HL-60/S4 treated with retinoic acid at 250 ng/mL for 4 days and 3 days (cell line): ENCODE measurements around the gene SCAMP2.
"Not testable (repeated sequence)": the region's sequence is repeated elsewhere in the genome, so short reads cannot be mapped to it uniquely, and the experiment has no call there.

Experiments used
- in situ Hi-C: fragments of 300-500 bp; cut with MboI; formaldehyde crosslinking; loops from 2 replicates; pipeline ENCODE4 v1.7.0; 2022; ENCODE audit warnings: low sequenced_read_pairs

Gene SCAMP2, protein sequence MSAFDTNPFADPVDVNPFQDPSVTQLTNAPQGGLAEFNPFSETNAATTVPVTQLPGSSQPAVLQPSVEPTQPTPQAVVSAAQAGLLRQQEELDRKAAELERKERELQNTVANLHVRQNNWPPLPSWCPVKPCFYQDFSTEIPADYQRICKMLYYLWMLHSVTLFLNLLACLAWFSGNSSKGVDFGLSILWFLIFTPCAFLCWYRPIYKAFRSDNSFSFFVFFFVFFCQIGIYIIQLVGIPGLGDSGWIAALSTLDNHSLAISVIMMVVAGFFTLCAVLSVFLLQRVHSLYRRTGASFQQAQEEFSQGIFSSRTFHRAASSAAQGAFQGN

GRCh38 chr15:74873036-74873755, at the start of gene SCAMP2:
SCAMP2 (minus strand) TSS chr15:74873365; CDS start chr15:74873255, 110 bp downstream.
- in situ Hi-C loops: no loop called here

DNA sequence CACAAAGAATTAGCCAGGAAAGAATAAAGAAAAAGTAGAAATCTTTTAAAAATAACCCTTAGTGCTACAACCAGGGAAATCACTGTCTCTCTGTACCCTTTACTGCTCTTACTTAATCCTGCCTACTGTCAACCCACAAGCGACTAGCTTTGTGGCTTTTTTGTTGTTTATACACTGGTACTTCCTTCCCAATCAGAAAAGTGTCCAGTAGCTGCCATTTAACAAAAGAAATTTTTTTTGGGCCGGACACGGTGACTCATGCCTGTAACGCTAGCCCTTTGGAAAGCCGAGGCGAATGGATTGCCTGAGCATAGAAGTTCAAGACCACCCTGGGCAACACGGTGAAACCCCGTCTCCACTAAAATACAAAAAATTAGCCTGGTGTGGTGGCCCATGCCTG, 47.3 kb upstream of the SCAMP2 start:
- in situ Hi-C loops: no loop called here

DNA sequence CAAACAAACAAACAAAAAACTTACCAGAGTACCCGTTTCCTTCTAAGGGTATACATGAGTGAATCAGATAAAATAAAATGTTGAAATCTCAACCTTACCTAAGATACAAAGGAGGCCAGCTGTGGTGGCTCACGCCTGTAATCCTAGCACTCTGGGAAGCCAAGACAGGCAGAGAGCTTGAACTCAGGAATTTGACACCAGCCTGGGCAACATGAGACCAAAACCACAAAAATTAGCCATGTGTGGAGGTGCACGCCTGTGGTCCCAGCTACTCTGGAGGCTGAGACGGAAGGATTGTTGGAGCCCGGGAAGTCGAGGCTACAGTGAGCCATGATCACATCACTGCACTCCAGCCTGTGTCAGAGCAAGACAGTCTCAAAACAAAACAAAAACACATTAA, 44.5 kb upstream of the SCAMP2 start:
- in situ Hi-C loops: no loop called here

GRCh38 chr15:74913799-74914198, 40.6 kb upstream of the SCAMP2 start:
- in situ Hi-C loops: not testable (repeated sequence)

DNA sequence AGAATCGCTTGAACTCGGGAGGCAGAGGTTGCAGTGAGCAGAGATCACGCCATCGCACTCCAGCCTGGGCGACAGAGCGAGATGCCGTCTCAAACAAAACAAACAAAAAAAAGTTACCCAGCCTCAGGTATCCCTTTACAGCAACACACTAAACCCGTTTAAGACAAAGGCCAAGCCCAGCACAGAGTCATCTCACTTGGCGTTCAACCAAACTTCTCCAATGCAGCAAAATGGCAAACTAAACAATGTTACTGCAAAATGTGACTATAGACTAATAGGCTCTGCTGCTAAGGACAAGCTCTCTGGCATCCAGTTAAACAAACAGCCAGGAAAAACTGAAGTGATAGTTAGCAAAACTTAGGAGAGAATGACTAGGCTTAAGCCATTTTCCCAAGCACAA, 39.9 kb upstream of the SCAMP2 start:
- in situ Hi-C loops: no loop called here

GRCh38 chr15:74908635-74909034, 35.5 kb upstream of the SCAMP2 start:
- in situ Hi-C loops: no loop called here

- in situ Hi-C loops: no loop called here
These were observed 34.2 kb upstream of the SCAMP2 start for GRCh38 chr15:74907163-74907870.

DNA sequence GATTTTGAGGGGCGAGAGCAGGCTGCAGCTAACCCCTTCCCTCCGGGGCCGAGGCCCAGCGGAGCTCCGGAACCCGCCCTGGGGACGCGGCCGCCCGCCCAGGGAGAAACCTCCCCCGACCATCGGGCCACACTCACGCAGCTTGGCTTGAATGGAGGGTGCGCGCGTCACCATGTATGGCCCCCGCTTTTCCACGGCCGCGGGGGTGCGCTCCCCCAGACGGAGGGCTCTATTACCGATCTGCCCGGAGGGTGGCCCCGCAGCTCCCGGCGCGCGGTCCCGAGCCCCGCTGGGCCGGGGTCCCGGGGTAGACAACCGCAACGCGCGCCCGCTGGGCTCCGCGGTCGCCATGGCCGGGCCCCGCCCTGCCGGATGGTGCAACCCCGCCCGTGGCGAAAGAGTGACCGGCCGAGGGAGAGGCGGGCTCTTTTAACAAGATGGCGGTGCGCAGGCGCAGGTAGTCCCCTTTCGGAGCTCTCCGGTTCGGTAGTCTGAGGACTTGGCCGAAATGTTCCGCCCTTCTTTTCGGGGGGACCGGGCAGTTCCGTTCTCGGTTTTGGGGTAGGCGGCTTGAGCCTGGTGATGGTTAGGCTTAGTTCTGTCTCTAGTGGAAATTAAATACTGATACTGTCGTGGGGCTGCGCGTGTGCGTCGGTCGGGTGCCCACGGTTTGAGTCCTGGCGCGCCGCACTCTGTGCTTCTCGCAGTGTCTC, 33.4 kb upstream of the SCAMP2 start, which contains the start of gene FAM219B:
Gene FAM219B (minus strand): TSS at position 402 of the 713 bp plus-strand sequence. CDS start 51 bp downstream, at position 351.
- in situ Hi-C loops: no loop called here

GRCh38 chr15:74906067-74906449, 32.9 kb upstream of the SCAMP2 start:
- in situ Hi-C loops: no loop called here

DNA sequence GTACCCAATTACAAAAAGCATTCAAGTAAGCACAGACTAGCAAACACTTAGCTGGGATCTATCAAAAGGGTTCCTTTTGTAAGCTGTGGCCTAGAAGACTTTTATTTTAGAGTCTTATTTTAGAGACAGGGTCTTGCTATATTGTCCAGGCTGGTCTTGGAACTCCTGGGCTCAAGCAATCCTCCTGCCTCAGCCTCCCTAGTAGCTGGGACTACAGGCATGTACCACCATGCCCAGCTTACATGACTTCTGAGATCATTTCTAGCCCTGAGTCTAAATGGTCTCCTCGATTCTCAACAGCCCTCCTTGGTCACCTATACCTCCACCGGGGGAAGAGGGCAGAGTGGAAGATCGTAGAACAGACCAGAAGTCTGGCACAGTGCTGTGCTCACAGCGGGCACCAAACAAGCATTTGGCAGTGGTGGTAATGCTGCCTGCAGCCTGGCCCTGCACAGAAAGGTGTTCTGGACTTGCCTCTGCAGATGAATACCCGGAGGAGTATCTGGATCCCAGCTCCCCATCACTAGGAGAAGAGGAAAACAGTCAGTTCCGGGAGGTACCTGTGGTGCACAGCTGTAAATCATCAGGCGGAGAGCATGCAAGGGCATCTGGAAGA, 31.1 kb upstream of the SCAMP2 start:
- in situ Hi-C loops: no loop called here

- in situ Hi-C loops: no loop called here
These were observed 30.5 kb upstream of the SCAMP2 start for GRCh38 chr15:74903676-74904075.

GRCh38 chr15:74902295-74903075, 29.3 kb upstream of the SCAMP2 start:
- in situ Hi-C loops: no loop called here

GRCh38 chr15:74901612-74902063, 28.5 kb upstream of the SCAMP2 start:
- in situ Hi-C loops: no loop called here

- in situ Hi-C loops: no loop called here
These were observed 24.1 kb upstream of the SCAMP2 start for GRCh38 chr15:74897300-74897701.

- in situ Hi-C loops: no loop called here
These were observed 23.2 kb upstream of the SCAMP2 start for GRCh38 chr15:74896316-74896715.

DNA sequence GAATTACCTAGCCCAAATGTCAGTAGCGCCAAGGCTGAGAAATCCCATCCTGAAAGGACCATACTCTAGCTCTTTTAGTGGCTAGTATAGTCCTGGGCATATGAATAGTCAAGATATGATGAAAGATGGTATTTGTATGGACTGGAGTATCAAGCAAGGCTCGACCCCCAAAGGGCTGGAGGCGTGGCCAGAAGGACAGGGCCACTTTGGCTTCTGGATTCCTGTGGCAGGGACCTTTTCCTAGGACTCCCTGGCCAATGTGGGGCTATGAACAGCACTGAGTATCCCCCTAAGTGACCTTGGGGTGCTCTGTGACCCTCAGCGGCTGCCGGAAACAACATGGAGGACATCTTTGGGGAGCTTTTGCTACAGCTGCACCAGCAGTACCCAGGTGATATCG, 22.7 kb upstream of the SCAMP2 start:
- in situ Hi-C loops: no loop called here

GRCh38 chr15:74894383-74894782, 21.2 kb upstream of the SCAMP2 start:
- in situ Hi-C loops: not testable (repeated sequence)

- in situ Hi-C loops: no loop called here
These were observed 20.5 kb upstream of the SCAMP2 start for GRCh38 chr15:74893627-74894026.

DNA sequence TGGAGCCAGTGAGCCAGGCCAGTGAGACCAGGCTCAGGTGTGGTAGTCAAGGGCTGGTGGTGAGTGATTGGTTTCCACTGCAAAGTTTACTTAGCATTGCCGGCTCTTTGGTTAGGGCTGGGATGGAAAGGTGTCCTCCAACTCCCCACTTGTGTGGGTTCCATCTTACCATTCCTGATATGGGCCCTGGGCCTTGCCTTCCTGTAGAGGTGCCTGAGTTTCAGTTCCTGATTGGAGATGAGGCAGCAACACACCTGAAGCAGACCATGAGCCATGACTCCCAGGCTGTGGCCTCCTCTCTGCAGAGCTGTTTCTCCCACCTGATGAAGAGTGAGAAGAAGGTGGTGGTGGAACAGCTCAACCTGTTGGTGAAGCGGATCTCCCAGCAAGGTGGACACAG, 19.8 kb upstream of the SCAMP2 start:
- in situ Hi-C loops: no loop called here

DNA sequence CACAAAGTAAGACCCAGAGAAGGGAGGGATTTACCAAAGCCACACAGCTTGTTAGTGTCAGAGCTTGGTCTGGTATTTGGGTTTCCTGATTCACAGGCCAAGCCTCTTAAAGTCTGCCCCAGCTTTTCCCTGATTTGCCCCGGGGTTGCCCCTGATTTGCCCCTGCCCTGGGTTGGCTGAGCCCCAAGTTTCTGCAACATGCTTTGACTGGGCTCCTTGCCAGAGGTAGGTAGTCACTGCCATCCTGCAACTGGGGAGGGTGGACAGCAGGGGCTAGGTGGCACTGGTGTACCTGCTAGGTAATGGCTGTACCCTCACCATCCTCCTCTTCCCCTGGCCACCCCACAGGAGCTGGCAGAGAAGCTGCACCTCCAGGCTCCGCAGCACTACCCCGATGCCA, 19.1 kb upstream of the SCAMP2 start:
- in situ Hi-C loops: no loop called here
